ENCODE data around the gene ZSWIM9. TPM values are rescaled to one million over a fixed set of nuclear protein-coding genes. Genes with fewer than 3 reads are reported as not detected.

The ZSWIM9 gene
- total and polyA plus RNA-seq, 2 donors (not counting 1 experiment from before 2014, with no cell fraction given), result 0.39 to 5.1 TPM

DNA sequence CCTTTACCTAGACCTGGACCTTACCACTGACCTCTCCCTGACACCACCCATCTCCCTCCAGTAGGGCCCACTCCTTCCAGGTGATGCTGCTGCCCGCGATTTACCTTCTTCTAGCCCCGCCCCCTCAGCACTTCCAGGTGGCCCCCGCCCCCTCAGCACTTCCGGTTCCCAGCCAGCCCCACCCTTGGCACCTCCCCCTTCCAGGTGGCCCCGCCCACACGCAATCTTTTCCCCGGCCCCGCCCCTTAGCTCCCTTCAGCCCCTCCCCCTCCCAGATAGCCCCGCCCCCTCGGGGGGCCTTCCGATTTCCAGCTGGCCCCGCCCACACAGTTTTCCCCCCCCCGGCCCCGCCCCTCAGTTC lies 922 bp upstream of the ZSWIM9 start:
- Histone ChIP-seq H3K4me2 (ENCODE audit: extremely low read depth, insufficient read depth, low read length) (peak overlapping the region; percentile 86), H3K27ac (ENCODE audit: insufficient read depth, low read length) (peak overlapping the region; percentile 87), H3K27me3 (ENCODE audit: control insufficient read depth, insufficient read depth, low read length) (no peaks in the 10 kb centered on the region), H3K4me3 (replicated peaks in 1 of 4; ENCODE audit: control extremely low read depth in 1 of 4, insufficient read depth in 1 of 4, low read depth in 3 of 4, low read length in 4 of 4) (peak overlapping the region; percentile 77 to 87 (median 82)), H3K79me2 (ENCODE audit: control insufficient read depth, insufficient read depth, low read length) (peaks cover 26% of the 10 kb centered on the region), H4K20me1 (ENCODE audit: control insufficient read depth, extremely low read depth, insufficient read depth, low read length) (no peaks in the 10 kb centered on the region), H2AFZ (ENCODE audit: low read length) (peak overlapping the region; percentile 58), H3K36me3 (ENCODE audit: control insufficient read depth, insufficient read depth, low read length) (no peaks in the 10 kb centered on the region), H3K9ac (ENCODE audit: insufficient read depth, low read length) (no peak overlapping the region), H3K4me1 (ENCODE audit: control insufficient read depth, extremely low read depth, insufficient read depth, low read length) (peaks cover 2% of the 10 kb centered on the region), H3K9me3 (ENCODE audit: control insufficient read depth, insufficient read depth, low read depth, low read length) (no peaks in the 10 kb centered on the region)
- TF ChIP-seq EZH2 (IDR thresholded peaks at IDR 0.05; ENCODE audit: low read length, missing control alignments), result no peak
- TF ChIP-seq, protein P1, sequence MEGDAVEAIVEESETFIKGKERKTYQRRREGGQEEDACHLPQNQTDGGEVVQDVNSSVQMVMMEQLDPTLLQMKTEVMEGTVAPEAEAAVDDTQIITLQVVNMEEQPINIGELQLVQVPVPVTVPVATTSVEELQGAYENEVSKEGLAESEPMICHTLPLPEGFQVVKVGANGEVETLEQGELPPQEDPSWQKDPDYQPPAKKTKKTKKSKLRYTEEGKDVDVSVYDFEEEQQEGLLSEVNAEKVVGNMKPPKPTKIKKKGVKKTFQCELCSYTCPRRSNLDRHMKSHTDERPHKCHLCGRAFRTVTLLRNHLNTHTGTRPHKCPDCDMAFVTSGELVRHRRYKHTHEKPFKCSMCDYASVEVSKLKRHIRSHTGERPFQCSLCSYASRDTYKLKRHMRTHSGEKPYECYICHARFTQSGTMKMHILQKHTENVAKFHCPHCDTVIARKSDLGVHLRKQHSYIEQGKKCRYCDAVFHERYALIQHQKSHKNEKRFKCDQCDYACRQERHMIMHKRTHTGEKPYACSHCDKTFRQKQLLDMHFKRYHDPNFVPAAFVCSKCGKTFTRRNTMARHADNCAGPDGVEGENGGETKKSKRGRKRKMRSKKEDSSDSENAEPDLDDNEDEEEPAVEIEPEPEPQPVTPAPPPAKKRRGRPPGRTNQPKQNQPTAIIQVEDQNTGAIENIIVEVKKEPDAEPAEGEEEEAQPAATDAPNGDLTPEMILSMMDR (conservative IDR thresholded peaks at IDR 0.05 in 1 of 2, IDR thresholded peaks at IDR 0.05 in 1 of 2; ENCODE audit: low read depth in 1 of 2, low read length in 2 of 2), result no peak
- DNase-seq (ENCODE audit: low read depth in 2 of 2), result peak; percentile 37 to 71

DNA sequence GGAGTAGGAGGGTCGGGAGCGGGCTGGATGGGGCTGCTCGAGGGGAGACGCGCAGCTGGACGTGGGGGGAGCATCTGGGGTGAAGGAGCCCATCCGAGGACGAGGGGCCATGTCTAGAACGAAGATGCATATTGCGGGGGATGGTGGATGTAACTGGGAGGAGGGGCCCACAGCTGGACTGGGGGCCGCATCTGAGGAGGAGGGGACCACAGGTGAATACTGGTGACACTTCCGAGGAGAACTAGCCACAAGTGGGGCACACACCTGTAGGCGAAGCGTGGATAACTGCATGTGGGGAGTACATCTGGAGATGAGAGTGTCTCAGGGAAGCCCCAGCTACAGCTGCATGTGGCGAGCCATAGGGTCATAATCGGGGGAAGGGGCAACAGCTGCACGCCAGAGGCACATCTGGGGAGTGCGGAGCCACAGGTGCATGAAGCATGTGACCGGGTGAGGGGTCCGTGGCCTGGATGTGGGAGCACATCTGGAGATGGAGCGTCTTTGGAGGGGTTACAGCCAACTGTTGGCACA lies 402 bp downstream of the ZSWIM9 start:
- TF ChIP-seq, protein P1 (conservative IDR thresholded peaks at IDR 0.05 in 1 of 2, IDR thresholded peaks at IDR 0.05 in 1 of 2; ENCODE audit: low read depth in 1 of 2, low read length in 2 of 2), result no peak
- TF ChIP-seq EZH2 (IDR thresholded peaks at IDR 0.05; ENCODE audit: low read length, missing control alignments), result no peak
- no peaks in the 10 kb centered on the region for H3K27me3 ChIP-seq (ENCODE audit: control insufficient read depth, insufficient read depth, low read length)
- H3K9me3 ChIP-seq (ENCODE audit: control insufficient read depth, insufficient read depth, low read depth, low read length), result no peaks in the 10 kb centered on the region
- no peaks in the 10 kb centered on the region for H4K20me1 ChIP-seq (ENCODE audit: control insufficient read depth, extremely low read depth, insufficient read depth, low read length)
- peak overlapping the region; percentile 76 for H2AFZ ChIP-seq (ENCODE audit: low read length)
- H3K4me1 ChIP-seq (ENCODE audit: control insufficient read depth, extremely low read depth, insufficient read depth, low read length), result peaks cover 2% of the 10 kb centered on the region
- peak overlapping the region; percentile 93 for H3K4me2 ChIP-seq (ENCODE audit: extremely low read depth, insufficient read depth, low read length)
- peak overlapping the region; percentile 77 to 97 (median 82) for H3K4me3 ChIP-seq (replicated peaks in 1 of 4; ENCODE audit: control extremely low read depth in 1 of 4, insufficient read depth in 1 of 4, low read depth in 3 of 4, low read length in 4 of 4)
- H3K27ac ChIP-seq (ENCODE audit: insufficient read depth, low read length), result peak overlapping the region; percentile 5
- H3K36me3 ChIP-seq (ENCODE audit: control insufficient read depth, insufficient read depth, low read length), result no peaks in the 10 kb centered on the region
- H3K79me2 ChIP-seq (ENCODE audit: control insufficient read depth, insufficient read depth, low read length), result peaks cover 26% of the 10 kb centered on the region
- DNase-seq (ENCODE audit: low read depth in 2 of 2), result no peak
- H3K9ac ChIP-seq (ENCODE audit: insufficient read depth, low read length), result peak overlapping the region; percentile 73

DNA sequence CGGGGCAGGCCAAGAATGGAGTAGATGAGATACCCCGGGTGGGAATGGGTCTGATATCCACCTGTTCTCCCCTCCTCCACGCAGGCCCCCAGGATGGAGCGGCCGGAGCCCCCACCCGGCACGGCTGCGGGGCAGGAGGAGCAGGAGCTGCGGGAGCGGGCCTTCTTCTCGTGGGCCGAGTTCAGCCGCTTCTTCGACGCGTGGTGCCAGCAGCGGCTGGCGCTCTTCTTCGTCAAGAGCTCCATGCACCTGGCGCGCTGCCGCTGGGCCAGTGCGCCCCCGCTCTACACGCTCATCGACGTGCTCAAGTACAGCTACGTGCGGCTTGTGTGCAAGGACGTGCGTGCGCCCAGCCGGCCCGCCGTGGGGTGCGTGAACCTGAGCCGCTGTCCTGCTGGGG lies 1.2 kb downstream of the ZSWIM9 start:
- no peak overlapping the region for H3K9ac ChIP-seq (ENCODE audit: insufficient read depth, low read length)
- peak overlapping the region in 1 of 4 experiments; percentile 77 for H3K4me3 ChIP-seq (replicated peaks in 1 of 4; ENCODE audit: control extremely low read depth in 1 of 4, insufficient read depth in 1 of 4, low read depth in 3 of 4, low read length in 4 of 4)

More for the DNA sequence above, 1.2 kb downstream of the ZSWIM9 start:
- H3K4me1 ChIP-seq (ENCODE audit: control insufficient read depth, extremely low read depth, insufficient read depth, low read length), result peaks cover 2% of the 10 kb centered on the region
- H2AFZ ChIP-seq (ENCODE audit: low read length), result no peak overlapping the region
- H3K27ac ChIP-seq (ENCODE audit: insufficient read depth, low read length), result no peak overlapping the region
- peak overlapping the region; percentile 93 for H3K4me2 ChIP-seq (ENCODE audit: extremely low read depth, insufficient read depth, low read length)
- TF ChIP-seq, protein P1 (conservative IDR thresholded peaks at IDR 0.05 in 1 of 2, IDR thresholded peaks at IDR 0.05 in 1 of 2; ENCODE audit: low read depth in 1 of 2, low read length in 2 of 2), result no peak
- TF ChIP-seq EZH2 (IDR thresholded peaks at IDR 0.05; ENCODE audit: low read length, missing control alignments), result no peak
- DNase-seq (ENCODE audit: low read depth in 2 of 2), result no peak
- H3K79me2 ChIP-seq (ENCODE audit: control insufficient read depth, insufficient read depth, low read length), result peaks cover 26% of the 10 kb centered on the region
- no peaks in the 10 kb centered on the region for H3K27me3 ChIP-seq (ENCODE audit: control insufficient read depth, insufficient read depth, low read length)
- no peaks in the 10 kb centered on the region for H3K9me3 ChIP-seq (ENCODE audit: control insufficient read depth, insufficient read depth, low read depth, low read length)
- no peaks in the 10 kb centered on the region for H3K36me3 ChIP-seq (ENCODE audit: control insufficient read depth, insufficient read depth, low read length)
- H4K20me1 ChIP-seq (ENCODE audit: control insufficient read depth, extremely low read depth, insufficient read depth, low read length), result no peaks in the 10 kb centered on the region

All from fibroblast of lung (primary cell).